IMR-90 (cell line): Measurements from ENCODE around the gene NARS2. TPM values are rescaled to one million over a fixed set of nuclear protein-coding genes. Genes with fewer than 3 reads are reported as not detected.

Experiments
- ATAC-seq: fragments of 200-7000 bp; cut with Tn5 transposase; 2 replicates; pipeline ENCODE4 v1.9.1; 2020; ENCODE audit warnings: low read depth, mild to moderate bottlenecking, moderate library complexity
- BruUV-seq: library from RNA; stranded (reverse); fragments of 400-500 nt; replicated peaks from 2 replicates; lab custom pipeline; 2021; lab: Mats Ljungman, UMichigan
- CTCF ChIA-PET: fragments of 300-600 bp; formaldehyde crosslinking; extraction: SDS; loops from one replicate; lab custom pipeline; 2021; ENCODE audit warnings: antibody characterized with exemption; lab: Yijun Ruan, JAX
- POLR2A ChIA-PET: fragments of 300-600 bp; sonication (Branson Sonifier 250); formaldehyde crosslinking; loops from one replicate; lab custom pipeline; 2022; ENCODE audit warnings: antibody characterized with exemption; ENCODE audit not compliant: unreplicated experiment; lab: Charles Lee
- DNase-seq: peaks from one replicate; pipeline ENCODE4 v3.0.0; 2013
- H2AFZ ChIP-seq: replicated peaks from 2 replicates; pipeline ENCODE3; 2013; ENCODE audit warnings: low read length, mild to moderate bottlenecking; ENCODE audit not compliant: poor library complexity
- H2AK5ac ChIP-seq: 2 replicates; pipeline ENCODE4 v1.6.1; 2013; ENCODE audit warnings: low read depth, low read length, inconsistent platforms
- H2AK9ac ChIP-seq: replicated peaks from 2 replicates; pipeline ENCODE3; 2013; ENCODE audit warnings: mild to moderate bottlenecking, low read depth, low read length, moderate library complexity; ENCODE audit not compliant: poor library complexity
- H2BK120ac ChIP-seq: 2 replicates; pipeline ENCODE4 v1.6.1; 2013; ENCODE audit warnings: low read depth, low read length, inconsistent platforms
- H2BK15ac ChIP-seq: 3 replicates; pipeline ENCODE4 v1.6.1; 2013; ENCODE audit warnings: low read depth, low read length, inconsistent platforms
- H2BK20ac ChIP-seq: 2 replicates; pipeline ENCODE4 v1.6.1; 2013; ENCODE audit warnings: low read depth, mild to moderate bottlenecking, inconsistent platforms, low read length, moderate library complexity
- H2BK5ac ChIP-seq: 2 replicates; pipeline ENCODE4 v1.6.1; 2013; ENCODE audit warnings: mild to moderate bottlenecking, low read depth, low read length, inconsistent platforms; ENCODE audit not compliant: poor library complexity, severe bottlenecking
- H3K14ac ChIP-seq: replicated peaks from 2 replicates; pipeline ENCODE4 v1.6.1; 2013; ENCODE audit warnings: low read depth, low read length, inconsistent platforms
- H3K18ac ChIP-seq: 2 replicates; pipeline ENCODE4 v1.6.1; 2013; ENCODE audit warnings: low read depth, low read length, control low read depth
- H3K23ac ChIP-seq: 2 replicates; pipeline ENCODE4 v1.6.1; 2013; ENCODE audit warnings: low read depth, low read length, inconsistent platforms
- H3K27ac ChIP-seq: 2 replicates; pipeline ENCODE4 v1.5.1; 2013; ENCODE audit warnings: mild to moderate bottlenecking, control low read depth, low read length; ENCODE audit not compliant: insufficient read depth
- H3K27me3 ChIP-seq: 2 replicates; pipeline ENCODE4 v1.6.1; 2013; ENCODE audit warnings: low read length; ENCODE audit not compliant: control insufficient read depth, insufficient read depth
- H3K36me3 ChIP-seq: 2 replicates; pipeline ENCODE4 v1.6.1; 2013; ENCODE audit warnings: low read length, mixed read lengths; ENCODE audit not compliant: control insufficient read depth, insufficient read depth
- H3K4ac ChIP-seq: 2 replicates; pipeline ENCODE4 v1.6.1; 2013; ENCODE audit warnings: low read depth, low read length, inconsistent platforms
- H3K4me1 ChIP-seq: 2 replicates; pipeline ENCODE4 v1.6.1; 2013; ENCODE audit warnings: low read length, mixed read lengths; ENCODE audit not compliant: control insufficient read depth, insufficient read depth
- H3K4me2 ChIP-seq: 2 replicates; pipeline ENCODE4 v1.6.1; 2013; ENCODE audit warnings: low read depth, mild to moderate bottlenecking, control low read depth, low read length, moderate library complexity
- H3K4me3 ChIP-seq: 2 replicates; pipeline ENCODE4 v1.5.1; 2013; ENCODE audit warnings: low read depth, mild to moderate bottlenecking, control low read depth, low read length, moderate library complexity; ENCODE audit not compliant: insufficient read depth
- H3K56ac ChIP-seq: 2 replicates; pipeline ENCODE4 v1.6.1; 2013; ENCODE audit warnings: low read length, inconsistent platforms; ENCODE audit not compliant: insufficient read depth; ENCODE audit errors: extremely low read depth
- H3K79me1 ChIP-seq, 2 experiments: 2 replicates each; pipeline ENCODE4 v1.6.1; 2013; ENCODE audit warnings: low read length in 2 of 2, inconsistent platforms in 1 of 2, low read depth in 1 of 2
- H3K9ac ChIP-seq: 2 replicates; pipeline ENCODE4 v1.6.1; 2013; ENCODE audit warnings: low read depth, low read length, control low read depth
- H3K9me1 ChIP-seq: 2 replicates; pipeline ENCODE4 v1.6.1; 2013; ENCODE audit warnings: low read length, inconsistent platforms; ENCODE audit not compliant: insufficient read depth
- H3K9me3 ChIP-seq: 2 replicates; pipeline ENCODE4 v1.6.1; 2013; ENCODE audit warnings: low read length; ENCODE audit not compliant: control insufficient read depth, insufficient read depth
- H4K20me1 ChIP-seq: 2 replicates; pipeline ENCODE4 v1.6.1; 2013; ENCODE audit warnings: low read length, inconsistent platforms; ENCODE audit not compliant: insufficient read depth
- H4K5ac ChIP-seq: 2 replicates; pipeline ENCODE4 v1.6.1; 2013; ENCODE audit warnings: mild to moderate bottlenecking, low read depth, low read length, control low read depth
- H4K8ac ChIP-seq, 2 experiments: 2 replicates each; pipeline ENCODE4 v1.6.1; 2013; ENCODE audit warnings: low read depth in 2 of 2, low read length in 2 of 2, control low read depth in 1 of 2, inconsistent platforms in 1 of 2
- H4K91ac ChIP-seq: 2 replicates; pipeline ENCODE4 v1.6.1; 2013; ENCODE audit warnings: low read depth, low read length, inconsistent platforms; ENCODE audit not compliant: insufficient read depth
- BHLHE40 ChIP-seq: fragments of 150-350 bp; IDR thresholded peaks from 2 replicates; pipeline ENCODE4 v1.6.1; 2016; ENCODE audit warnings: mild to moderate bottlenecking, low read depth, low read length
- CEBPB ChIP-seq: IDR thresholded peaks from 2 replicates; pipeline ENCODE4 v1.6.1; 2012; ENCODE audit warnings: low read depth, low read length, improper control_type of control experiment
- CHD1 ChIP-seq: IDR thresholded peaks from 2 replicates; pipeline ENCODE4 v1.6.1; 2012; ENCODE audit warnings: low read depth, low read length, improper control_type of control experiment
- FOS ChIP-seq: fragments of 150-350 bp; IDR thresholded peaks from 2 replicates; pipeline ENCODE4 v1.6.1; 2016; ENCODE audit warnings: low read depth, low read length
- MAFK ChIP-seq: IDR thresholded peaks from 2 replicates; pipeline ENCODE4 v1.6.1; 2012; ENCODE audit warnings: low read depth, low read length, improper control_type of control experiment
- MAZ ChIP-seq: IDR thresholded peaks from 2 replicates; pipeline ENCODE4 v1.6.1; 2012; ENCODE audit warnings: low read depth, mild to moderate bottlenecking, low read length, improper control_type of control experiment, moderate library complexity, borderline replicate concordance
- POLR2A ChIP-seq: IDR thresholded peaks from 2 replicates; pipeline ENCODE4 v1.6.1; 2012; ENCODE audit warnings: mild to moderate bottlenecking, low read depth, low read length
- RAD21 ChIP-seq: IDR thresholded peaks from 2 replicates; pipeline ENCODE4 v1.6.1; 2012; ENCODE audit warnings: low read length, improper control_type of control experiment
- RCOR1 ChIP-seq: IDR thresholded peaks from 2 replicates; pipeline ENCODE4 v1.6.1; 2012; ENCODE audit warnings: mild to moderate bottlenecking, low read length, improper control_type of control experiment; ENCODE audit not compliant: insufficient replicate concordance
- RFX5 ChIP-seq: IDR thresholded peaks from 2 replicates; pipeline ENCODE4 v1.8.0; 2012; ENCODE audit warnings: low read depth, mild to moderate bottlenecking, low read length, moderate library complexity
- SMC3 ChIP-seq: fragments of 150-350 bp; IDR thresholded peaks from 2 replicates; pipeline ENCODE4 v1.6.1; 2016; ENCODE audit warnings: low read depth, mild to moderate bottlenecking, antibody characterized with exemption, low read length, moderate library complexity
- WGBS, 2 experiments: methylation state at CpG; one replicate each; pipeline versions ENCODE4 v1.1.5 to v1.1.7; 2013; ENCODE audit warnings: missing lambda C conversion rate in 2 of 2; ENCODE audit not compliant: insufficient read length in 1 of 2; ENCODE audit errors: extremely low coverage in 2 of 2; 5-methylcytosine and 5-hydroxymethylcytosine counted together
- dilution Hi-C: fragments of 300-500 bp; cut with HindIII; formaldehyde crosslinking; loops from one replicate; pipeline ENCODE4 v1.14.3; 2018; ENCODE audit warnings: low sequenced_read_pairs; ENCODE audit not compliant: unreplicated experiment
- in situ Hi-C: fragments of 300-500 bp; cut with MboI; formaldehyde crosslinking; loops from 3 replicates; pipeline ENCODE4 v1.14.3; 2019; ENCODE audit warnings: low sequenced_read_pairs, inconsistent platforms, mixed read lengths
- intact Hi-C: fragments of 100-400 bp; cut with micrococcal nuclease; formaldehyde crosslinking; loops from 2 replicates; pipeline ENCODE4 v1.10.0; 2022
- polyA plus RNA-seq, 3 experiments: library from polyadenylated mRNA; depleted of rRNA; stranded (reverse); fragments of >200 nt; gene quantifications; 2 replicates each; pipeline ENCODE4 v1.2.3, GENCODE V29; 2012; ENCODE audit warnings: low replicate concordance in 1 of 3
- total RNA-seq: library from RNA; depleted of rRNA; stranded (reverse); fragments of >200 nt; gene quantifications from 2 replicates; pipeline ENCODE4 v1.2.3, GENCODE V29; 2012
- TF ChIP-seq, protein P1 (sequence below): fragments of 150-350 bp; IDR thresholded peaks from 2 replicates; pipeline ENCODE4 v1.6.1; 2016; ENCODE audit warnings: low read depth, mild to moderate bottlenecking, low read length, moderate library complexity, borderline replicate concordance

Gene NARS2
- total and polyA plus RNA-seq, 2 of the 4 experiments (the other 2 are of a cell fraction): 8.0 to 15.8 TPM

DNA sequence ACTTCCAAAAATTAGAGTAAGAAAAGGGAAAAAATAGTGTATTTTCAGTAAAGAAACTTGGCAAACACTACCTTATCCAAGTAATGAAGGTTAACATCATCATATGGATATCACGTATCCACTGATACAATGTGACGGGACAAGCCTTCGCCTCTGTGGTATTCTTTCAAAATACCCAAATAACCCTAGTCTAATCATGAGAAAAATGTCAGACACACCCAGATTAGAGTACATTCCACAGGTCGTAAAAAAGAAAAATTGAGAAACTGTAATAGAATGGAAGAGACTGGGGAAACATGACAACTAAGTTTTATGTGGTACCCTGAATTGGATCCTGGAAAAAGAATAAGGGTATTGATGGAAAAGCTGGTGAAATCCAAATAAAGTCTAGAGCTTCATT, 48.9 kb downstream of the NARS2 start:
- ATAC-seq (no peak), DNase-seq (no peak)
- Histone ChIP-seq H3K9me3 (no peaks in the 10 kb centered on the region), H4K8ac (no peak overlapping the region), H2BK20ac (no peak overlapping the region), H3K9ac (no peak overlapping the region), H2AFZ (no peak overlapping the region), H3K4me3 (no peak overlapping the region), H2BK15ac (no peak overlapping the region), H4K20me1 (no peaks in the 10 kb centered on the region), H3K4me2 (no peak overlapping the region), H4K91ac (no peak overlapping the region), H3K27me3 (no peaks in the 10 kb centered on the region), H2AK9ac (no peak overlapping the region), H3K27ac (no peak overlapping the region), H3K9me1 (0 out of 2 replicates have a peak, but pooled peaks cover 4% of the 10 kb centered on the region), H3K36me3 (peaks cover 4% of the 10 kb centered on the region; the same call in 1 of the 2 replicates), H4K5ac (no peak overlapping the region), H2BK120ac (no peak overlapping the region), H3K4ac (no peak overlapping the region), H3K56ac (no peak overlapping the region), H3K23ac (no peak overlapping the region), H3K79me1 (peaks cover 4% of the 10 kb centered on the region in 2 experiments; a peak in 2 of 4 replicates), H2AK5ac (no peak overlapping the region), H2BK5ac (no peak overlapping the region), H3K14ac (no peak overlapping the region), H3K4me1 (no peaks in the 10 kb centered on the region), H3K18ac (no peak overlapping the region)
- ChIA-PET POLR2A (no interaction called here), CTCF (interaction anchor here (1.2 kb wide), 1 partner anchor 9 kb away, joined by 3 read pairs; no protein-coding TSS in a partner anchor)
- in situ Hi-C loops (no loop called here), intact Hi-C loops (loop anchor here (5.0 kb wide), 1 partner anchor 48 kb away; no protein-coding TSS in a partner anchor), dilution Hi-C loops (no loop called here)
- 100% methylated on average over 3 of the region's 4 CpGs; no CpG with 5 or more reads in 1 of the 2 experiments for WGBS, 2 experiments
- BruUV-seq: no TSS peak
- TF ChIP-seq POLR2A (no peak), CEBPB (no peak), RCOR1 (no peak), SMC3 (no peak), MAFK (no peak), RFX5 (no peak), CHD1 (no peak), FOS (no peak), BHLHE40 (no peak), MAZ (no peak), RAD21 (no peak)
- TF ChIP-seq, protein P1, sequence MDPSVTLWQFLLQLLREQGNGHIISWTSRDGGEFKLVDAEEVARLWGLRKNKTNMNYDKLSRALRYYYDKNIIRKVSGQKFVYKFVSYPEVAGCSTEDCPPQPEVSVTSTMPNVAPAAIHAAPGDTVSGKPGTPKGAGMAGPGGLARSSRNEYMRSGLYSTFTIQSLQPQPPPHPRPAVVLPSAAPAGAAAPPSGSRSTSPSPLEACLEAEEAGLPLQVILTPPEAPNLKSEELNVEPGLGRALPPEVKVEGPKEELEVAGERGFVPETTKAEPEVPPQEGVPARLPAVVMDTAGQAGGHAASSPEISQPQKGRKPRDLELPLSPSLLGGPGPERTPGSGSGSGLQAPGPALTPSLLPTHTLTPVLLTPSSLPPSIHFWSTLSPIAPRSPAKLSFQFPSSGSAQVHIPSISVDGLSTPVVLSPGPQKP: no peak
